Renal cortical epithelial cell (primary cell): ENCODE measurements around the gene ADGRL3. TPM values are rescaled to one million over a fixed set of nuclear protein-coding genes. Genes with fewer than 3 reads are reported as not detected.
"Not testable (repeated sequence)": the region's sequence is repeated elsewhere in the genome, so short reads cannot be mapped to it uniquely, and the experiment has no call there.

ENCODE experiments used
- DNase-seq: peaks from one replicate; pipeline ENCODE4 v3.0.0-alpha.2; 2011; ENCODE audit warnings: low read depth
- total RNA-seq: library from RNA; depleted of rRNA; stranded (reverse); fragments of >200 nt; gene quantifications from 2 replicates; pipeline ENCODE4 v1.2.3, GENCODE V29; 2014

The ADGRL3 gene
- total RNA-seq, 1 donor from 2014 or later: 5.3 TPM

GRCh38 chr4:61753739-61754138 lies 553.6 kb downstream of the ADGRL3 start:
- no peak for DNase-seq

GRCh38 chr4:61756937-61757336 lies 556.8 kb downstream of the ADGRL3 start:
- not testable (repeated sequence) for DNase-seq

DNA sequence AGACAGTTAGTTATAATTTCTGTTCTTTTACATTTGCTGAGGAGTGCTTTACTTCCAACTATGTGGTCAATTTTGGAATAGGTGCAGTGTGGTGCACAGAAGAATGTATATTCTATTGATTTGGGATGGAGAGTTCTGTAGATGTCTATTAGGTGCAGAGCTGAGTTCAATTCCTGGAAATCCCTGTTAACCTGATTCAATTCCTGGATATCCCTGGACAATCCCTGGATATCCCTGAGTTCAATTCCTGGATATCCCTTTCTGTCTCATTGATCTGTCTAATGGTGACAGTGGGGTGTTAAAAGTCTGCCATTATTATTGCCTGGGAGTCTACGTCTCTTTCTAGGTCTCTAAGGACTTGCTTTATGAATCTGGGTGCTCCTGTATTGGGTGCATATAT lies 557.9 kb downstream of the ADGRL3 start:
- DNase-seq: not testable (repeated sequence)

DNA sequence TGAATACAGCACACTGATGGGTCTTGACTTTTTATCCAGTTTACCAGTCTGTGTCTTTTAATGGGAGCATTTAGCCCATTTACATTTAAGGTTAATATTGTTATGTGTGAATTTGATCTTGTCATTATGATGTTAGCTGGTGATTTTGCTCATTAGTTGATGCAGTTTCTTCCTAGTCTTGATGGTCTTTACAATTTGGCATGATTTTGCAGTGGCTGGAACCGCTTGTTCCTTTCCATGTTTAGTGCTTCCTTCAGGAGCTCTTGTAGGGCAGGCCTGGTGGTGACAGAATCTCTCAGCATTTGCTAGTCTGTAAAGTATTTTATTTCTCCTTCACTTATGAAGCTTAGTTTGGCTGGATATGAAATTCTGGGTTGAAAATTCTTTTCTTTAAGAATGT lies 558.5 kb downstream of the ADGRL3 start:
- not testable (repeated sequence) for DNase-seq

DNA sequence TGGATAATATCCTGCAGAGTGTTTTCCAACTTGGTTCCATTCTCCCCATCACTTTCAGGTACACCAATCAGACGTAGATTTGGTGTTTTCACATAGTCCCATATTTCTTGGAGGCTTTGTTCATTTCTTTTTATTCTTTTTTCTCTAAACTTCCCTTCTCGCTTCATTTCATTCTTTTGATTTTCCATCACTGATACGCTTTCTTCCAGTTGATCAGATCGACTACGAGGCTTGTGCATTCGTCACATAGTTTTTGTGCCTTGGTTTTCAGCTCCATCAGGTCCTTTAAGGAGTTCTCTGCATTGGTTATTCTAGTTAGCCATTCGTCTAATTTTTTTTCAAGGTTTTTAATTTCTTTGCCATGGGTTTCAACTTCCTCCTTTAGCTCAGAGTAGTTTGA lies 559.1 kb downstream of the ADGRL3 start:
- DNase-seq: not testable (repeated sequence)

DNA sequence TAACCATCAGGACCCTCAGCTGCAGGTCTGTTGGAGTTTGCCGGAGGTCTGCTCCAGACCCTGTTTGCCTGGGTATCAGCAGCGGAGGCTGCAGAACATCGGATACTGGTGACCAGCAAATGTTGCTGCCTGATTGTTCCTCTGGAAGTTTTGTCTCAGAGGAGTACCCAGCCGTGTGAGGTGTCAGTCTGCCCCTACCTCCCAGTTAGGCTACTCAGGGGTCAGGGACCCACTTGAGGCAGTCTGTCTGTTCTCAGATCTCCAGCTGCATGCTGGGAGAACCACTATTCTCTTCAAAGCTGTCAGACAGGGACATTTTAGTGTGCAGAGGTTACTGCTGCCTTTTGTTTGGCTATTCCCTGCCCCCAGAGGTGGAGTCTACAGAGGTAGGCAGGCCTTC lies 559.8 kb downstream of the ADGRL3 start:
- DNase-seq: not testable (repeated sequence)

GRCh38 chr4:61760820-61761219 lies 560.7 kb downstream of the ADGRL3 start:
- DNase-seq: no peak

DNA sequence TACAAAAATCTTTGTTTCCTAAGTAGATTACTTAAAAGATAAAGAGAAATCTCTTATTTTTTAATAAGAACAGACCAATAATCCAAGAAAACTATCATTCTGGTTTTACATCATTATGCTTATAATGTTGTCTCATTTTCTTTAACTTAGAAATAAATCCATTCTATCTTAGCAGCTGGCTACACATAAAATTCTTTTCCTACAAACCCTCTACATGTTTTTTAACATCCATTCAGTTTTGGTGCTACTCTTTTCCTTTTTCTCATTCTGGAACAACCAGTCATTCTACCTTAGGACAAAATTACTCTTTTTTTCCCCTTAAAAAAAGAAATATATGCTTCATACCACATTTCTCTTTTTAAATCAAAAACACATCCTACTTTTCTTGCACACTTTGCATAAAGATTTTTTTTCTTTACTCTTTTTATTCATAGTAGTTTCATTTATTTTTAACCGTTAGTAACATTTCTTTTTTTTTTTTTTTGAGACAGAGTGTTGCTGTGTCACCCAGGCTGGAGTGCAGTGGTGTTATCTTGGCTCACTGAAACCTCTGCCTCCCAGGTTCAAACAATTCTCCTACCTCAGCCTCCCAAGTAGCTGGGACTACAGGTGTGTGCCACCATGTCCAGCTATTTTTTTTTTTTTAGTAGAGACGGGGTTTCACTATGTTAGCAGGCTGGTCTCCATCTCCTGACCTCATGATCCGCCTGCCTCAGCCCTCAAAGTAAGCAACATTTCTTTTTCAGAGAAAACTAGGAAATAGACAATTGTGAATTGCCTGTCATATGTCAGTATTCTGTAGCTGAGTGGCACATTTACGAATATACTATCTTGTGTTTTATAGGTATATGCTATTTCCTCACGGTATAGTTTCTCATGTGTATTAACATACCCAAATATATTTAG lies 562.8 kb downstream of the ADGRL3 start:
- no peak for DNase-seq

DNA sequence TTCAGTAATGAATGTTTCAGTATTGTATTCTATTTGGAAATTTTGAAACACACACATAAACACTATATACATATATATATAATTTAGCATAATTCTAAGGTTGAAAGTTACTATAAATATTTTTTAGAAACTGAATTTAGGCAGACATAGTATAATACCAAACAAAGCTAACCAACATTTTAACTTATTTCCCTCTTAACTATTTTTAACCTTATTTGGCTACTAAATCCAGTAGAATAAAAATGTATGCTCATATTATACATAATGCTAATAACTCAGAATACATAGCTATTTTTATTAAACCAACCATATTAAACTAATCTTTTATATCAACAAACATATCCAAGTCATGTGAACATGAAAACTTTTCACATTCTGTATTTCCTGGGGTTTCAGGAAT lies 563.6 kb downstream of the ADGRL3 start:
- no peak for DNase-seq

- not testable (repeated sequence) for DNase-seq
These were observed 564.0 kb downstream of the ADGRL3 start for GRCh38 chr4:61764090-61764489.

- not testable (repeated sequence) for DNase-seq
These were observed 569.5 kb downstream of the ADGRL3 start for GRCh38 chr4:61769444-61770167.

DNA sequence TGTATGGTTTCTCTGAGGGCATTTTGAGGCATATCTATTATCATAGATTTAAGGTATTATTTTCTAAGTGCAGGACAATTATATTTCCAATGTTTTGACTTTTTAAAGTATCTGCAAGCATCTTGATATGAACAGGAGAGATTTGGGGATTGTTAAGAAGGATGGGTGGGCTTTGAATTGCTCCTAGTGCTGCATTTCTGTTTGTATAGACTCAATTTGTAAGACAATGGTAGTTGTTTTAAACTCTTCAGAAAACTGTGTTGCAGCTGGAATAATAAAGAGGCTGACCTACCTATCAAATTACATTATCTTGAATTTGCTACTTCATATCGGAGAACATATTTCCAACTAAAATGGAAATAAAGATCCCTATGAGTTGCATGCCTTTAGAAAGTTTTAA lies 570.3 kb downstream of the ADGRL3 start:
- DNase-seq: no peak

- DNase-seq: no peak
These were observed 570.9 kb downstream of the ADGRL3 start for GRCh38 chr4:61771056-61771455.

- DNase-seq: peak; percentile 38
These were observed 572.0 kb downstream of the ADGRL3 start for GRCh38 chr4:61772126-61772525.

- DNase-seq: no peak
These were observed 573.6 kb downstream of the ADGRL3 start for GRCh38 chr4:61773655-61774245.

- no peak for DNase-seq
These were observed 582.0 kb downstream of the ADGRL3 start for GRCh38 chr4:61782133-61782532.

GRCh38 chr4:61783050-61783449 lies 582.9 kb downstream of the ADGRL3 start:
- DNase-seq: no peak

DNA sequence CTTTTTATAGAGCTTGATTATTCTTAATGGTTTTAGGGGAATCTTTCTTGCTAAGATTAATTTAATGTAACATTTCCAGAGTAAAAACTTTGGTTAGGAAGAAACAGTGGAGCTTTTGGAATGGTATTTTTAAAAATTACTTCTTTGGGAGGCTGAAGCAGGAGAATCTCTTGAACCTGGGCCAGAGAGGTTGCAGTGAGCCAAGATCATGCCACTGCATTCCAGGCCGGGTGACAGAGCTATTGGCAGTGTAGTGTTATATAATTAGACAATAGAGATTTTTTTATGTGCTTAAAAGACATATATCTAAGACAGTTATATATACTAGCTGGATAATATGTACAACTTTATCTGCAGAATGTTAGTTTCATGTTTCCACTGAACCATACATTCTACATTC lies 585.6 kb downstream of the ADGRL3 start:
- DNase-seq: no peak

- no peak for DNase-seq
These were observed 586.1 kb downstream of the ADGRL3 start for GRCh38 chr4:61786211-61786610.

- DNase-seq: no peak
These were observed 595.9 kb downstream of the ADGRL3 start for GRCh38 chr4:61795998-61796397.

- no peak for DNase-seq
These were observed 599.7 kb downstream of the ADGRL3 start for GRCh38 chr4:61799794-61800193.

DNA sequence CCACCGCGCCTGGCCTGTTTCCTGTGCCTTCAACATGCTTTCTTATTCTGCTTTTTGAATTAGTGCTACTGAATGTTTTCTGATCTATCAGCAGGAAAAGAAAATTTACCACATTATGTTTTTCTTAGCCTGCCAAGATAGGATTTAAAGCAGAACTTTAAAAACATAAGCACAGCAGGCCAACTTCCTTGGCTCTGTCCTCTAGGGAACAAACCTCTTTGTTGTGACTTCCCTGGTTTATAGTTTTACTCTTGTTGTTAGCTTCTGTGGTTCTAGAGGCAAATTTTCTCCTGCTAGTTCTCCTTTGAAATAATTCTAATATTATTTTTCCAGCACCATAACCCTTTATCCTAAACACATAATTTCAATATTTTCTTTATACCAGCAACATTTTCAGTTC lies 605.1 kb downstream of the ADGRL3 start:
- no peak for DNase-seq

DNA sequence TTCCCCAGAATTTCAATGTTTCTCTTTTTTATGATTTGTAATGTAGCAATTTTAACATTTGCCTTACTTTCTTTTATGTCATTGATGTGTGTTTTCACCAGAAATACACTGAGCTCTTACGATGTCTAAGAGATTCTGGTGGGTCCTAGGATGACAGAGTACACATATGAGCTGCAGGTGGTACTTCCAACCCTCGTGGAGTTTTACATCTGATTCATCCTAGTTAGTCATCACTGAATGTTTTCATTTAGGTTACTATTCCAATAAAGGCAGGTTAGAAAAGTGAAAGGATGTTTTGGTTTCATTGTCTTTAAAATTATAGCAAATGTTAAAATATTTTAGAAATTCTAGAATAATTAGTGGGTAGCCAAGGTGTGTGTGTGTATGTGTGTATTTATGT lies 605.9 kb downstream of the ADGRL3 start:
- peak; percentile 17 for DNase-seq
